ENCODE measurements around the gene BAIAP2L2.

Gene BAIAP2L2

DNA sequence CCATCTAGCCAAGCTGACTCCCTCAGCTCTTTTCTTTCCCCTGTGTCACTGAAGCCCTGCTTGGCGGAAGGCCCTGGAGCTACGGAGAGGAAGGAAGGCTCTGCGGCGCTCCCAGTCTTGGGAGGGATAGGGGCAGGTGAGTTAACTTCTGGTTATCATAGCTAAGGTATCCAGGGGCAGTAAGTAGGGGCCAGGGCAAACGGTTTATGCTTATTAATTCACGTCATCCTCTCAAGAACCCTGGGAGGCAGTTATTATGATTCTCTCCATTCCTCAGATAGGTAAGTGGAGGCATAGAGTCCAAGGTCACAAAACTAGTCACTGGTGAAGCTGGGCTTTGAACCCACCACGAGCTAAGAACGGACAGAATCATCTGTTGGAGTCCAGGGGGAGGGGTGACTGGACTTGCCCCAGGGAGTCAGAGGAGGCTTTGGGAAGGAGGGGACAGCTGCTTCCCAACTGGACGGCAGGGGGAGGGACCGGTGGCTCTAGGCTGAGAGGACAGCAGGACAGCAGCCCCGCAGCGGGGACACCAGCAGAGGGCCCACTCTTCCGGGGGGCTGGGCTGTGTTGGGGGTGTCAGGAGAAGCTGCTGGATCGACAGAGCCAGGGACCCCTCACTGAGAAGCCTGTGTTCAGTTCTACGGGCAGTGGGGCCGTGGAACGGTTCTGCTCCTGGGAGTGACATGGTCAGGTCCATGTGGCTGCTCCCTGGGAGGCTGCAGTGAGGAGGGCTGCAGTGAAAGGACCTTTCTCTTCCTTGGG lies 3.5 kb downstream of the BAIAP2L2 start:
- DNase-seq (ENCODE audit: low read depth): no peak

DNA sequence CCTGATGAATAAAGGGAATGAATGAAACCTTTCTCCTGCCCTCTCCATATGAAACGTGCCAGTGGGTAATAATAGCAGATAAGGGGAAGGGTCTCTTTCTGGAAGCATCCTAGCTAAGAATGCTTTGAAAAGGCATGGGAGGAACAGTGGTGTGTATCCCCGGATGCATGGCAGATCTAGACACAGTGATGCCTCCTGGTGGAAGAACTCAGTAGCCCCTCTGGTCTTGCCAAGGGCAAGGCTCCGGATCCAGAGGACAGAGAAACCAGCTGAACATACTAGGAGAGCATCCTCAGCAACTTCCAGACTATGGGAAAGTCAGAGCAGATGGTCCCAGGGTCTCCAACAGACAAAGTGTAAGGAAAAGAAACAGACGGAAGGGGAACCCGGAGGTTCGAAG lies 6.4 kb downstream of the BAIAP2L2 start:
- no peak for DNase-seq (ENCODE audit: low read depth)

DNA sequence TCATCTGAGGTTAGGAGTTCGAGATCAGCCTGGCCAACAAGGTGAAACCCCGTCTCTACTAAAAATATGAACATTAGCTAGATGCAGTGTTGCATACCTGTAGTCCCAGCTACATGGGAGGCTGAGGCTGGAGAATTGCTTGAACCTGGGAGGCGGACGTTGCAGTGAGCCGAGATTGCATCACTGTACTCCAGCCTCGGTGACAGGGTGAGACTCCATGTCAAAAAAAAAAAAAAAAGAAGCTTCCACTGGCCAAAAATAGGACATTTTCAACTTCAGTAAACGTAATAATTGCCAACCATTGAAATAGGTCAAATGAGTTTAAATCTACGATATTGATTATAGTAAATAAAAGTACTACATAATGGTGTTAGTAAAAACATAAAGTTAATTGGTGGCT lies 6.8 kb downstream of the BAIAP2L2 start:
- DNase-seq (ENCODE audit: low read depth): no peak

DNA sequence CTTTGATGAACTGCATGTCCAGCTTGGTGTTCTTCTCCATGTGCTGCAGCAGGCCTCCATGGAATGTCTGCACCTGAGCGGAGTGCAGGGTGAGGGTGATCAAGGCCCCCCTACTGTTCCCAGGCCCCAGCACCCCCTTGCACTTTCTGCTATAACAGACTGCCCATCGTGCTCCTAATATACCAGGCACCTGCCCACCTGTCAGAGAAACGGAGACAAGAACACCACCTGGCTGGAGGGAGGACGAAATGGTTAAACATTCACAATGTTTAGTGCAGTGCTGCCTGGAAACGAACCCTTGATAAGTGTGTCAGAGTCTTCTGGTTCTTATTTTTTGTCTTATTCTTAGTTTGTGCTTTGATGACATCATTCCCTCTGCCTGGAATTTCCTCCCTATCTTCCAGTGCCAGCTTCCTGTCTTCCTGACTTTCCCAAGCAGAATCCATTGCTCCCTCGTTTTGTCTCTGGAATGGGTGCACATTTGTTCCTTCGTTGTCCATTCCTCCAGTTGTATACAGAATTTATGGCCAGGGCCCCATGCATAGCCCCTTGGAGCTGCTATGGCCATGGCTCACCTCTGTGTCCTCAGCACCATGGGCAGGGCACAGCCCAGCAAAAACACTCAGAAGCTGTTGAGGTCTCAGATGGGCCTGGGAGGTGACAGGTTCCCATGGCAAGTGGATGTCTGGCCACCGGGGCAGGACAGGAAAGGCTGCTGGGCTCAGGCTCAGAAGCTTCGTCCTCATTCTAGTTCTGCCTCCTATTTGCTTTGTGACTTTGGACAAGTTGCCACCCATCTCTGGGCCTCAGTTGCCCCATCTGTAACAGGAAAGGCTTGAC lies 11.9 kb downstream of the BAIAP2L2 start:
- no peak for DNase-seq (ENCODE audit: low read depth)

DNA sequence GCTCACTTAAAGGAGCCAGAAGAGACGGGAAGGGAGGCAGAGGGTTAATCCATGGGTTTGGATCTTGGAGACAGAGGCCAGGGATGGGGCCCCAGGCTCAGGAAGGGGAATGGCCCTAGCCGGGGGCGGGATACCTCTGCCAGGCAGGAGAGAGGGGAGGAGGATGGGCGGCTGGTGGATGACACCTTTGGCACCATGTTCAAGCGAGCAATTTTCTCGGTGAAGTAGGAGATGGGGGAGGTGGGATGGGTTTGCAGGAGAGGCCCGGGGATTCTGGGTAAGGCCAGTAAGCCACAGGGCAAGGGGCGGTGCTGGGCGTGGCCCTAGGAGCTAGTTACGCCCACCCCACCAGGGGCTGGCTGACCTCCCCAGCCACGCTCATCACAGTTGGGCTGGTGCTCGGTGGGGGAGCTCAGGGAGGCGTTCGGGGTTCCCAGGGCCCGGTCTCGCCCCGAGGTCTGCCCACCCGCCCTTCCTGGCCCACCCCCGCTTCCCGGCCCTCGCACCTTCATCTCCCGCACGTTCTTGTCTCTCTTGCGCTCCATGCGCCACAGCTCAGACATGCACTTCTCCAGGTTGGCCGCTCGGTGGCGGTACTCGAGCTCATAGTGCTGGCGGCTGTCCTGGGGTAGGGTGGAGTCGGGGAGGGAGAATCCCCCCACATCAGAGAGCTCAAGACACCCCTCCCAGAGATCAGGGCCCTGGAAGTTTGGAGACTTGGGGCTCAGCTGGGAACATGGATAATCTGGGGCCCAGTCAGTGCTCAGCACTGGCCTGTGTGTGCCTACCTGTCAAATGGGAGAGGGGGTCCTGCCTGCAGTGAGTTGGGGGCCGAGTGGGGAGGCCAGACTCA lies 12.7 kb downstream of the BAIAP2L2 start:
- DNase-seq (ENCODE audit: low read depth): no peak

DNA sequence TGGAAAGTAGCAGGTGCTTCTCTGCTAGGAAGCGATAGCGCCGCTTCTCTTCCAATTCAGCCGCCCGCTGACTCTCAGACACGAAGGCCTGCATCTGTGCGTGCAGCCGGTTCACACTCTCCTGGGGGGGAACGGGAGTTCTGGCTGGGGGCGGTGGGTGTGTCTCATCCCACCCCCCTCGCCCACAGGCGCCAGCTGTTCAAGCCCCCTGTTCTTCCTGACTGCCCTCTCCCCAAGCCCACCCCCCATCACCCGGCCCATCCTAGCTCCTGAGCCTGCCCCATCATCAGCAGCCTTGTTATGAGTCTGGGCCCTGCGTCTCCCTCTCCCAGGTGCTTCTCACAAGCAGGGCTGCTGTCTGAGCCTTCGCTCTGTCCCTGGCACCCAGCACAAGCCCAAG lies 13.4 kb downstream of the BAIAP2L2 start:
- DNase-seq (ENCODE audit: low read depth): no peak

DNA sequence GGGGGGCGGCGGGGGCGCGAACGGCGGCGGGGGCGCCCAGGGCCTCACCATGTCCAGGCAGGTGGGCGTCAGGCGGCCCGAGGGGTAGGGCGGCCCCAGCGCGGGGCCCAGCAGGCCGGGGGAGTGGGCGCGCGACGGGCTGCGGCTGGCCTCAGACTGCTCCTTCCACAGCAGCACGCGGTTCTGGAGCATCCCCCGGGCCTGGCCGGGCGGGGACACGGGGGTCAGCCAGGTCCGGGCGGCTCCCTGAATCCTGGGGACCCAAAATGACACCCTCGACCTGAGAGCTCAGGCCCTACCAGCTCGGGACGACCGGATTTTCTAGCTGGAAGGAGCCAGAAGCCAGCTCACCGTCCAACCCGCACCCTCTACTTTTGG lies 21.0 kb downstream of the BAIAP2L2 start:
- DNase-seq (ENCODE audit: low read depth): no peak

DNA sequence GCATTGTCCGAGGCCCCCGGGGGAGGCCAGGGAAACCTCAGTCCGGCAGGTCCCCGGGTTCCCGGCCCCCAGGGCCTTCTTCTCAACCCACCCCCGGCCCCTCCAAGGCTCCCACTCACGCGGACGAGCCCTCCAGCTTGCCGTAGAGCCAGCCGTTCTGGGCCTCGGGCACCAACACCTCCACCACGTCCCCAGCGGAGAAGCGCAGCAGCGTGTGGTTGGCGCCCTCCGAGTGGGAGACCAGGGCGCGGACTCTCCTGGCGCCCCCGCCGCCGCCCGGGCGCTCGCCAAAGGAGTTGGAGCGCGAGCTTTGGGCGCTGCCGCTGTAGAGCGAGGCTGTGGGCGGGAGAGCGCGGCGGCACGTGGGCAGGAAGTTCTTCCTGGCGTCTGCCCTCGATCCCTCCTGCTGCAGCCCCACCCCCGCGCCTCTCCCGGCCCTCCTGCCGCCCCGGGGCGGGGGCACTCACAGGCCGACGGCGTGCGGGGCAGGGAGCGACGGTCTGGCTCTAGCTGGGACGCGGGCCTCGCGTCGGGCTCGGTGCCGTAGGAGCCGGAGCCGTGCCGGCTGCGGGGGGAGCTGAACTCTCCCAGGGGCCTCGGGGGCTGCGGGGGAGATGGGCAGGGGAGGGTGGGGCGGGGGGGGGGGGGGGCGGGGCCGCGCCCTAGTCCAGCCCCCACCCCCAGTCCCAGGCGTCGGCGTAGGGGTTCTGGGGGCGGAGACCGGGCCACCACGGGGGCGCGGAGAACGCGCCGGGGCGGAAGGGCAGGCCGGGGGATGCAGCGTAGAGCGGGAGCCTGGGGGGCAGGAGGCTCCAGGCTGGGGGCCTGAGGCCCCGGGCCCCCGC lies 21.6 kb downstream of the BAIAP2L2 start:
- DNase-seq (ENCODE audit: low read depth): no peak

DNA sequence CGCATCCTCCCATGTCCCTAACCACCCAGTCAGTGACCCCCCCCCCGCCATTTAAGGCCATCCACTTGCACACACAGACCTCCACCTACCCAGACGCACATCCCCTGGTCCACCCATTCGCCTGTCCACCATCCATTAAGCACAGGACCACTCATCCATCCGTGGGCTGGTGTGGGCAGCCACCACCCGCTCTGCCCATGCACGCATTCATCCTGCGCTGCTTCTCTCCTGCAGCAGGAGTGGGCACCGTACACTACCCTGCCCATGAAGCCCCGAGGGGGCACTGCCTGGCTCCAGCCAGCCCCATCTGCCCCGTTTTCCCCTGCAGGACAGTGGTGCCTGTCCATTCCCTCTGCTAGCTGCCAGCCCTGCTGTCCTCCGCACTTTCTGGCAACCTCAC lies 22.6 kb downstream of the BAIAP2L2 start:
- no peak for DNase-seq (ENCODE audit: low read depth)

DNA sequence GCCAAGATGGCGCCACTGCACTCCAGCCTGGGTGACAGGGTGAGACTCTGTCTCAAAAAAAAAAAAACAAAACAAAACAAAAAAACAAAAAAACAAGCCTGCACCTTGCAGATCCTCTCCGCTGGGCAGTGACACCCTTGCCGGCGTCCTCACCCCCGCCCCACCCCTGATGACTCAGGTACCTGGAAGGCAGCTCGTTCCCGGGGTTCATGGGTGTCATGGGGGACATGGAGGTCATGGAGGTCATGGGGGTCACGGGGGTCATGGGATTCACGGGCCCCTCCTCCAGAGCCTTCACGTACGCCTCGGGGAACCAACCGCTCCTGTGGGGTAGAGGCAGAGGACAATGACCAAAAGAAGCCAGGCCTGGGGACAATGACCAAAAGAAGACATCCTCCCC lies 23.5 kb downstream of the BAIAP2L2 start:
- DNase-seq (ENCODE audit: low read depth): no peak

DNA sequence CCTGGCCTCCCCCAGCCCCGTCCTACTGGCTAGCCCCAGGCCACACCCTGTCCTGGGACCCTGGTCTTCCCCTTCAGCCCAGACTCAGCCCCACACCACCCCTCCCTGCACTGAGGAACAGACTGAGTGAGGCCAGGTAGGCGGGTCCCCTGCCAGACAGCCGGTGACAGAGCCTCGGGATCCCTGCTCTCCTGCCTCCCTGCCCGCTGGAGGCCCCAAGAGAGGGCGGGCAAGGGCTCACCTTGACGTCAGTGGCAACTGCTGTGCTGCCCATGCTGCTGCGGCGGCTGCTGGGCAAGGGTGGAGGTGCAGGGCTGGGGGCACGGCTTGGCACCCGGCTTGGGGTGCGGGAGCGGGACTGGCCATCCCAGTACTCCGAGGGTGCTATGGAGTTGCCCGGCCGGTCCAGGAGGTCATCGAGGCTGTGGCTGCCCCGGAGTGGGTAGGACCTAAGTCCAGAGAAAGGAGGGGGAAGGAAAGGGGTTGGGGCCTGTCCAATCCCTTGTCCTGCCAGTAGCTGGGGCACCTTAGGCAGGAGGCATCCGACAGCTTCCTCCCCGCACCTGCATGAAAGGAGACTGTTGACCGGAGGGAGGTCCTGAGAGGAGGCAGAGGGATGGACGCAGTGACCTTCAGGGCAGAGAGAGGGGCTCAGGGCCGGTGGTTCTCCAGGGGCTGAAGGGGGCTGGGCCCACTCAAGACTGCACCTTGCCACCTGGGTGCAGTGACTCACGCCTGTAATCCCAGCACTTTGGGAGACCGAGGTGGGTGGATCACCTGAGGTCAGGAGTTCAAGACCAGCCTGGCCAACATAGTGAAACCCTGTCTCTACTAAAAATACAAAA lies 24.3 kb downstream of the BAIAP2L2 start:
- DNase-seq (ENCODE audit: low read depth): no peak

DNA sequence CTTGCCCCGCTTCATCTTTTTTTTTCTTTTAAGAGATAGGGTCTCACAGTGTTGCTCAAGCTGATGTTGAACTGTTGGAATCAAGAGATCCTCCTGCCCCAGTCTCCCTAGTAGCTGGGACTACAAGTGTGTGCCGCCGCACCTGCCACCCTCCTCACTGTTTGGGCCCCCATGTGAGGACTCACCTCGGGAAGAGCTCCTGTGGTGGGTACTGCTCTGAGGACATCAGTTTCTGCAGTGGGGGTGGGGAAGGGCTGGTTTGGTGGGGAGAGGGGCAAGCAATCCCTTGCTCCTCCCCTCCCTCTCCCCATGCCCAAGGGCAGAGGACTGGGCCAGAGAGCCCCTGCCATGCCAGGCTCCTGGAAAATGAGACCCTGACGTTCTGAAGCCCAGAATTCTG lies 25.0 kb downstream of the BAIAP2L2 start:
- no peak for DNase-seq (ENCODE audit: low read depth)

DNA sequence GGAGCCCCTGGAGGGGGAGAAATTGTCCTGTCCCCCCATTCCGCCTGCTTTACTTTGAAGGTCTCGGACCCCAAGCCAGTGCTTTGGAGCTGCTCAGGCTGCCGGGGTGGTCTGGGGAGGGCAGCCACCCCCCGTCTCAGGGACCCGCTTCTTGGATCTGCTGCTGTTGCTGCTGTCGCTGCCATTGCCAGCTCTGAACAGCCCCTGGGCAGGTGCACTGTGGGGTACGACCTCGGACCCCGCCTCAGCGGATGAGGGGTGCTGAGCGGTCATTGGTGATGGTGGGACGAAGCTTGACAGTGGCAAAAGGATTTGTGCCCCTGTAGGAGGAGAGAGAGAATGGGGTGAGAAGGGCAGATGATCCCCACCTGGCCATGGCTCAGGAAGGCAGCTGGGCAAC lies 25.4 kb downstream of the BAIAP2L2 start:
- no peak for DNase-seq (ENCODE audit: low read depth)

DNA sequence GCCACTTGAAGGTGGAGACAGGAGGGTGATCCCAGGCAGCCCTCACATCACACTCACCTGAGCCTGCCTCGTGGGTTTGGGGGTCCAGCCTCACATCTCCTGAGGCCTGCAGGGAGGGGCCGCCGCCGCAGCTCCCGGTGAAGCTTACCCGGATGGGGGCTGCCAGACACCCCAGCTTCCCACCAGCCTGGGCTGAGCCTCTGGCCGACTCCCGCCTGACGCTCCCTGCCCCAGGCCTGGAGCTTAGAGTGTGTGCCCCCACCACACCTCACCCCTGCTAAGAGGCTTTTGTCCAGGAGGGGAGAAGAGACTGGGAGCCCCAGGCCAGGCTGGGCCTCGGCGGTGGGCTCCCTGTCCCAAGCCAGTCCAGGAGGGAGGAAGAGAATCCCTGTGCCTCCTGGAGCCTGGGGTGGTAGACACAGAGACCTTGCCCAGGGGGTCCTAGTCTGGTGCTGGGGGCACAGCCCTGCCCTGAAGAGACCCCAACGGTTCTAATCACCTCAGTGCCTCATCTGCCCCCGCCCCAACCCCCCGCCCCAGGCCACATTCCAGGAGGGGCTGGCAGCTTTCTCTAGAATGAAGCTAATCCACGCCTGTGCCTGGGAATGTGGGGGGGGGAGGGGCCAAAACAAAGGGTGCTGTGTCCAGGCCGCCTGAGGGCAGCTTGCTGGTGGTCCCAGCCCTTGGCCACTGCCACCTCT lies 26.4 kb downstream of the BAIAP2L2 start, which contains the start of gene SLC16A8:
SLC16A8 (minus strand) TSS at position 254 of the 701 bp plus-strand sequence. CDS start 1,311 bp downstream, outside the sequence.
- no peak for DNase-seq (ENCODE audit: low read depth)

DNA sequence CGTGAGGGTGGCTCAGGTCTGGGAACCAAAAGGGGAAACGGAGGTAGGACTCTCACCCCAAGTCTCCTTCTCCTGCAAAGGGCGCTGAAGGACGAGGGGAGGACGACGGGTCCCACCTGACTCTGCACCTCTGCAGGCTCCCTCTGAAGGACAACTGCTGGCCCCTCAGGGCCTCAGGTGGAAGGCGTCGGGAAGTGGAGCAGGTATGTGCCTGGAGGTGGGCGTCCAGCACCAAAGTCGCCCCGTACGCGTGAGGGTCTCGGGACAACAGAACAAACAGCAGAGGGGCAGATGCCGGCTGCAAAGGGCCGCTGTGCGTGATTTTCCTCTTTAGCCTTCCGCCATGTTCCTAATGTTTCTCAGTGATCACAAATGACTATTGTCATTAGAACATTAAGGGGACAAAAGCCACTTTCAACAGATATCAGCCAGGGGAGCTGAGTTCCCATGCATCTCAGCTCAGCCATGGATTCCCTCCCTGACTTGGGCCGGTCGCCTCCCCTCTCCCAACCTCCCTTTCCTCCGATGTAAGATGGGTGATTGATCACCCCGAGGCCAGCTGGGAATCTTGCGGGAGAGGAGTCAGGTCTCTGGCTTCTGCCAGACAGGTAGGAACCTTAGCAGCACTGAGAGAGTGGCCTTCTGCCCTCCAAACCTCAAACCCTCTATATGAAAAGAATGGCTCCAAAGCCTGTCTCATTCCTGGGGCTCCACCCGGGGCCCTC lies 27.3 kb downstream of the BAIAP2L2 start:
- no peak for DNase-seq (ENCODE audit: low read depth)

DNA sequence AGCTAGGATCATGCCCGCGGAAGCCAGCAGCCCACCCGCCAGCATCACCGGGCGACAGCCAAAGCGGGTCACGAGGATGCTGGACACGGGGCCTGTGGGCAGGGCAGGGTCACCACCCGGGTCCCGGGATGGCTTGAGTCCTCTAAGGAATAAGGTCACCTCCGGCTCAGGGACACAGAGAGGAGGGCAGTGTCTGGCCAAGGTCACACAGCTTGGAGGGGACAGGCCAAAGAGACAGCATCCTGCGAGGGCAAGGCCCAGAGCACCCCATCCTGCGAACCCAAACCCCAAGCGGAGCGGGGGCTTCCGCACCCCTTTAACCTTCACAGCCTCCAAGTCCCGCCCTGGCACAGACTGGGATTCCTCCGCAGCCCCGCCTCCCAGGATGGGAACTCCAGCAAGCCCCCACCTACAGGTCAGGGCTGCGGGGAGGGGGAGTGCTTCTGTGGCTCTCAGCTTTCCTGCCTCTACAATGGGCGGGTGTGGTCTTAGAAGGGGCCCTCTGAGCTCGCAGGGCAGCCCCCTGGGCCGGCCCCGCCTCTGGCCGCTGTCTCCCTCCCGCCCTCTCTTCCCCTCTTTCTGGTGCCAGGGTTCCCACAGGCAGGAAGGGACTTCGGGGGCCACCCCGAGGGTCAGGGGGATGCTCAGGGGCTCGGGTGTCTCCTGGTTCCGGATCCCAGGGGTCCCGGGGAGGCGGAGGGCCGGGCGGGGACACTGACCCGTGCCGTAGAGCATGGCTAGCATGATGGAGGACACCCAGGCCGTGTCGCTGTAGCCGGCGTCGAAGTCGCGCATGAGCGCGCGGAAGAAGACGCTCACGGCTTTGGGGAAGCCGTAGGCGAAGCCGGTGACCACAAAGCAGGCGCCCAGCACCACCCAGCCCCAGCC lies 28.3 kb downstream of the BAIAP2L2 start:
- no peak for DNase-seq (ENCODE audit: low read depth)

DNA sequence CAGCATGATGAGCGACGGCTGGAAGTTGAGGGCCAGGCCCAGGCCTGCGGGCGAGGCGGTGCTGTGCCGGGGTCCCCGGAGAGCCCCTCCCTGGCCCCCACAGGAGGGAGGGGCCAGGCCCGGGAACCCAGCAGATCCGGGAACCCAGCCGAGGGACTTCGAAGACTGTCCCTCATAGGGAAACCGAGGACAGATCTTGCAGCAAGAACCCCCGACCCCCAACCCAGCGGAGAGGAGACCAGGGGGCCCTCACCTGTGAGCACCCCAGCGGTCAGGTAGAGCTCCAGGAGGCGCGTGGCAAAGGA lies 28.9 kb downstream of the BAIAP2L2 start:
- no peak for DNase-seq (ENCODE audit: low read depth)

DNA sequence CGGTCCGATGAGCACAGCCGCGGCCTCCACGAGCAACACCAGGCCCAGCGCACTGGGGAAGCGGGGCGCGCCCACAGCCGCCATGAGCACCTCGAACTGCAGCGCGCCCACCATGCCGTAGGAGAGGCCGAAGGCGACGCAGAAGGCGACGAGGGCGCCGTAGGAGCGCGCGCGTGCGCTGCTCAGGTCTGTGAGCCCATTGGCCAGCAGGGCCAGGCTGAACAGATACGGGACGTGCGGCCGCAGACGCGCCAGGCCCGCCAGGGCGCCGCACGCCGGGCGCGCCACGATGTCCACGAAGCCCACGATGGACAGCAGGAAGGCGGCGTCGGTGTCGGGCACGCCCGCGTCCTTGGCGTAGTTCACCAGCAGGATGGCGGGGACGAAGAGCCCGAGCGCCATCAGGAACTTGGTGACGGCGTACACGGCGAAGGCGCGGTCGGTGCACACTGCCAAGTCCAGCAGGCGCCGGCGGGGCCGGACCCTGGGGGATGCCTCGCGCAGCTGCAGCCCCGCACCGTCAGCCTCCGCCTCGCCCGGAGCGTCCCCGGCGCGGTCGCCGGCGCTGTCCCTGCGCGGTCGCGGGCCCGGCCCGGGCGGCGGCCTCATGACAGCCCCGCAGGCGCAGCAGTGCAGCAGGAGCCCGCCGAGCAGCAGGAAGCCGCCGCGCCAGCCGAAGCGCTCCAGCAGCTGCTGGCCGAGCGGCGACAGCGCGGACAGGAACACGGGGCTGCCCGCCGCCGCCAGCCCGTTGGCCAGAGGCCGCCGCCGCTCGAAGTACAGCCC lies 29.4 kb downstream of the BAIAP2L2 start:
- DNase-seq (ENCODE audit: low read depth): no peak

Measured in stimulated activated CD8-positive, alpha-beta memory T cell treated with anti-CD3 and anti-CD28 coated beads, Interleukin-12 subunit alpha, Interleukin-12 subunit beta, amount 100 ng/mL, for 1 hour (primary cell).